Hair follicle dermal papilla cell (primary cell): ENCODE measurements around the gene PCDHGA8. TPM values are rescaled to one million over a fixed set of nuclear protein-coding genes. Genes with fewer than 3 reads are reported as not detected.

Source experiments
- total RNA-seq: library from RNA; depleted of rRNA; stranded (reverse); fragments of >200 nt; gene quantifications from 2 replicates; pipeline ENCODE4 v1.2.3, GENCODE V29; 2012

Gene PCDHGA8
- total RNA-seq, 1 donor = 4.1 TPM

DNA sequence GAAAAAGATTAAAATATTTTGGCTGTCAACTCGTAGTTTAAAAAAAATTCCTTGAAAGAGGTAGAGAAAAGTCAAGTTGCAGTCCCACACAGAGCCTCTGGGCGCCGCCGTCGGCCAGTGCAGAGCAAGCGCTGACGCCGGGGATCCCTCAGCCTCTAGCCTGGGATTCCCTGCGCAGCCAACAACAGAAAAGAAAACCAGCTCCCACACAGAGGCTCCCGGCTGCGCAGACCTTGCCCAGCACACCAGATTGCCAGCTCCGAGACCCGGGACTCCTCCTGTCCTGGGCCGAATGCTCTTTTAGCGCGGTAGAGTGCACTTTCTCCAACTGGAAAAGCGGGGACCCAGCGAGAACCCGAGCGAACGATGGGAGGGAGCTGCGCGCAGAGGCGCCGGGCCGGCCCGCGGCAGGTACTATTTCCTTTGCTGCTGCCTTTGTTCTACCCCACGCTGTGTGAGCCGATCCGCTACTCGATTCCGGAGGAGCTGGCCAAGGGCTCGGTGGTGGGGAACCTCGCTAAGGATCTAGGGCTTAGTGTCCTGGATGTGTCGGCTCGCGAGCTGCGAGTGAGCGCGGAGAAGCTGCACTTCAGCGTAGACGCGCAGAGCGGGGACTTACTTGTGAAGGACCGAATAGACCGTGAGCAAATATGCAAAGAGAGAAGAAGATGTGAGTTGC lies 25.2 kb downstream of the PCDHGA8 start, which contains the start of gene PCDHGB7:
TSS of gene PCDHGB7 (plus strand) at position 184 of the 679 bp plus-strand sequence. CDS start at position 367, 183 bp downstream.

DNA sequence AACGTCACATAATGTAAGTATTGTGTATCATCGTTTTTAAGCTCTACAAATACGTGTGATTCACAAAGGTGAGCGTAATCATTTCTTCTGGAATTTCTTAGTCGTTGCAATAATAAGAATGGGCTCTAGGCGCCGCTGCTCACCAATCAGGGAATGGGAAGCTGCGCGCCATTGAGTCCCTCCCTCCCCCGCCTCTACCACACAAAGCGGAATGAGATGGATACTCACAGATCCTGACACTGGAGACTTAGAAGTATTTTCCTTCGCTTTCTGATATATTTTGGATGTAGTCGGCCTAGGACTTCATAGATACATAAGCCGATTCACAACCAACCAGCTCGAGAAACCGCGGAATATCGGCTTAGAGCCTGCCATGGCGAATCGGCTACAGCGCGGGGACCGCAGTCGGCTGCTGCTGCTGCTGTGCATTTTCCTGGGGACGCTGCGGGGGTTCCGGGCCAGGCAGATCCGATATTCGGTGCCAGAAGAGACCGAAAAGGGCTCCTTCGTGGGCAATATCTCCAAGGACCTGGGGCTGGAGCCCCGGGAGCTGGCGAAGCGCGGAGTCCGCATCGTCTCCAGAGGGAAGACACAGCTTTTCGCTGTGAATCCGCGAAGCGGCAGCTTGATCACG lies 28.5 kb downstream of the PCDHGA8 start, which contains the start of gene PCDHGA11:
TSS of gene PCDHGA11 (plus strand) at position 197 of the 634 bp plus-strand sequence. CDS start at position 374, 177 bp downstream.

GRCh38 chr5:141430332-141431113 lies 38.1 kb downstream of the PCDHGA8 start, which contains the start of gene PCDHGA12:
Gene PCDHGA12 (plus strand): TSS chr5:141430507. CDS start chr5:141430760, 253 bp downstream.

Other genes with a start within 250 kb of the PCDHGA8 start
- 0.49 and 0.73 TPM in 2 replicates for gene PCDHB6, start 242.6 kb upstream of the PCDHGA8 start, total RNA-seq
- 1.1 and 2.1 TPM in 2 replicates for gene PCDHB7, start 220.0 kb upstream of the PCDHGA8 start, total RNA-seq
- gene PCDHB8, start 214.8 kb upstream of the PCDHGA8 start, total RNA-seq = 1.2 and 1.5 TPM in 2 replicates
- gene PCDHB16, start 210.2 kb upstream of the PCDHGA8 start, total RNA-seq = 0.81 and 1.8 TPM in 2 replicates
- gene PCDHB9, start 205.5 kb upstream of the PCDHGA8 start, total RNA-seq = 0.97 and 2.2 TPM in 2 replicates
- 0.81 and 0.97 TPM in 2 replicates for gene PCDHB10, start 200.3 kb upstream of the PCDHGA8 start, total RNA-seq
- 0.73 and 0.81 TPM in 2 replicates for gene PCDHB11, start 193.0 kb upstream of the PCDHGA8 start, total RNA-seq
- 0.32 and 0.97 TPM in 2 replicates for gene PCDHB12, start 183.9 kb upstream of the PCDHGA8 start, total RNA-seq
- gene PCDHB13, start 178.7 kb upstream of the PCDHGA8 start, total RNA-seq = 1.2 and 1.3 TPM in 2 replicates
- 0.61 and 1.3 TPM in 2 replicates for gene PCDHB14, start 169.3 kb upstream of the PCDHGA8 start, total RNA-seq
- gene PCDHB15, start 147.2 kb upstream of the PCDHGA8 start, total RNA-seq = 0.24 and 0.32 TPM in 2 replicates
- 1.3 and 1.9 TPM in 2 replicates for gene SLC25A2, start 88.6 kb upstream of the PCDHGA8 start, total RNA-seq
- 66.9 and 68.6 TPM in 2 replicates for gene TAF7, start 71.8 kb upstream of the PCDHGA8 start, total RNA-seq
- gene PCDHGA1, start 62.1 kb upstream of the PCDHGA8 start, total RNA-seq = 1.1 and 1.6 TPM in 2 replicates
- 4.2 and 6.0 TPM in 2 replicates for gene PCDHGA2, start 53.9 kb upstream of the PCDHGA8 start, total RNA-seq
- gene PCDHGA3, start 48.8 kb upstream of the PCDHGA8 start, total RNA-seq = 4.9 and 5.7 TPM in 2 replicates
- gene PCDHGB1, start 42.5 kb upstream of the PCDHGA8 start, total RNA-seq = 3.5 and 4.2 TPM in 2 replicates
- 7.8 and 8.9 TPM in 2 replicates for gene PCDHGA4, start 37.6 kb upstream of the PCDHGA8 start, total RNA-seq
- 4.1 and 4.6 TPM in 2 replicates for gene PCDHGB2, start 32.6 kb upstream of the PCDHGA8 start, total RNA-seq
- gene PCDHGA5, start 28.5 kb upstream of the PCDHGA8 start, total RNA-seq = 3.2 and 4.0 TPM in 2 replicates
- gene PCDHGB3, start 22.4 kb upstream of the PCDHGA8 start, total RNA-seq = 6.8 and 7.7 TPM in 2 replicates
- gene PCDHGA6, start 18.7 kb upstream of the PCDHGA8 start, total RNA-seq = 6.5 and 6.8 TPM in 2 replicates
- 7.2 and 7.5 TPM in 2 replicates for gene PCDHGA7, start 9.9 kb upstream of the PCDHGA8 start, total RNA-seq
- gene PCDHGB4, start 4.9 kb upstream of the PCDHGA8 start, total RNA-seq = 18.0 and 23.0 TPM in 2 replicates
- 28.4 and 32.7 TPM in 2 replicates for gene PCDHGB5, start 5.3 kb downstream of the PCDHGA8 start, total RNA-seq
- gene PCDHGA9, start 10.1 kb downstream of the PCDHGA8 start, total RNA-seq = 7.1 and 7.3 TPM in 2 replicates
- gene PCDHGB6, start 15.4 kb downstream of the PCDHGA8 start, total RNA-seq = 5.0 and 6.1 TPM in 2 replicates
- 16.7 and 19.1 TPM in 2 replicates for gene PCDHGA10, start 20.4 kb downstream of the PCDHGA8 start, total RNA-seq
- gene PCDHGB7, start 25.0 kb downstream of the PCDHGA8 start, total RNA-seq = 20.2 and 20.3 TPM in 2 replicates
- 14.6 and 19.8 TPM in 2 replicates for gene PCDHGA11, start 28.4 kb downstream of the PCDHGA8 start, total RNA-seq
- gene PCDHGA12, start 37.9 kb downstream of the PCDHGA8 start, total RNA-seq = 23.6 and 37.8 TPM in 2 replicates
- gene PCDHGC3, start 83.3 kb downstream of the PCDHGA8 start, total RNA-seq = 126 and 129 TPM in 2 replicates
- gene PCDHGC4, start 92.4 kb downstream of the PCDHGA8 start, total RNA-seq = 6.3 and 6.5 TPM in 2 replicates
- gene PCDHGC5, start 96.4 kb downstream of the PCDHGA8 start, total RNA-seq = 4.5 and 4.7 TPM in 2 replicates
- gene DIAPH1, start 226.4 kb downstream of the PCDHGA8 start, total RNA-seq = 23.0 and 23.1 TPM in 2 replicates
- 68.5 and 73.2 TPM in 2 replicates for gene HDAC3, start 244.2 kb downstream of the PCDHGA8 start, total RNA-seq
- gene RELL2, start 244.4 kb downstream of the PCDHGA8 start, total RNA-seq = 5.5 and 6.7 TPM in 2 replicates